Osteoblast (primary cell): ENCODE data around the gene GPR55. TPM values are rescaled to one million over a fixed set of nuclear protein-coding genes. Genes with fewer than 3 reads are reported as not detected.

Experiments used
- DNase-seq: peaks from one replicate; pipeline ENCODE4 v3.0.0; 2011; ENCODE audit warnings: low spot score, mixed read lengths; ENCODE audit not compliant: insufficient read length; ENCODE audit errors: missing footprints
- H2AFZ ChIP-seq: 2 replicates; pipeline ENCODE4 v1.6.0; 2011; ENCODE audit warnings: mild to moderate bottlenecking, low read length
- H3K27ac ChIP-seq: 2 replicates; pipeline ENCODE4 v1.5.1; 2011; ENCODE audit warnings: mild to moderate bottlenecking, low read depth, low read length, moderate library complexity
- H3K27me3 ChIP-seq: 2 replicates; pipeline ENCODE4 v1.6.0; 2012; ENCODE audit warnings: mild to moderate bottlenecking, control low read depth, inconsistent platforms, low read length, moderate library complexity; ENCODE audit not compliant: insufficient read depth
- H3K36me3 ChIP-seq: 2 replicates; pipeline ENCODE4 v1.5.1; 2011; ENCODE audit warnings: mild to moderate bottlenecking, low read length, control low read depth, moderate library complexity; ENCODE audit not compliant: insufficient read depth
- H3K4me1 ChIP-seq: 2 replicates; pipeline ENCODE4 v1.5.1; 2011; ENCODE audit warnings: mild to moderate bottlenecking, low read length, control low read depth, moderate library complexity; ENCODE audit not compliant: insufficient read depth
- H3K4me2 ChIP-seq: 2 replicates; pipeline ENCODE4 v1.6.0; 2011; ENCODE audit warnings: mild to moderate bottlenecking, low read length; ENCODE audit not compliant: insufficient read depth
- H3K4me3 ChIP-seq: fragments of 200-600 bp; sonication (generic); 3 replicates; pipeline ENCODE4 v1.5.1; 2012; ENCODE audit warnings: mild to moderate bottlenecking, low read length, inconsistent platforms; ENCODE audit not compliant: insufficient read depth
- H3K79me2 ChIP-seq: 2 replicates; pipeline ENCODE4 v1.6.0; 2012; ENCODE audit warnings: mild to moderate bottlenecking, low read length, control low read depth, inconsistent platforms; ENCODE audit not compliant: insufficient read depth
- H3K9me3 ChIP-seq: 2 replicates; pipeline ENCODE4 v1.5.1; 2011; ENCODE audit warnings: low read depth, low read length, control low read depth
- H4K20me1 ChIP-seq: 2 replicates; pipeline ENCODE4 v1.6.0; 2012; ENCODE audit warnings: mild to moderate bottlenecking, low read length, control low read depth; ENCODE audit not compliant: insufficient read depth
- total RNA-seq: library from RNA; depleted of rRNA; stranded (reverse); fragments of >200 nt; gene quantifications from 2 replicates; pipeline ENCODE4 v1.2.3, GENCODE V29; 2012
- TF ChIP-seq, protein P1 (sequence below): IDR thresholded peaks from 2 replicates; pipeline ENCODE4 v1.5.1; 2011; ENCODE audit warnings: mild to moderate bottlenecking, low read depth, low read length, moderate library complexity; ENCODE audit errors: extremely low read depth

Gene GPR55
- total RNA-seq, 1 donor, result not detected

DNA sequence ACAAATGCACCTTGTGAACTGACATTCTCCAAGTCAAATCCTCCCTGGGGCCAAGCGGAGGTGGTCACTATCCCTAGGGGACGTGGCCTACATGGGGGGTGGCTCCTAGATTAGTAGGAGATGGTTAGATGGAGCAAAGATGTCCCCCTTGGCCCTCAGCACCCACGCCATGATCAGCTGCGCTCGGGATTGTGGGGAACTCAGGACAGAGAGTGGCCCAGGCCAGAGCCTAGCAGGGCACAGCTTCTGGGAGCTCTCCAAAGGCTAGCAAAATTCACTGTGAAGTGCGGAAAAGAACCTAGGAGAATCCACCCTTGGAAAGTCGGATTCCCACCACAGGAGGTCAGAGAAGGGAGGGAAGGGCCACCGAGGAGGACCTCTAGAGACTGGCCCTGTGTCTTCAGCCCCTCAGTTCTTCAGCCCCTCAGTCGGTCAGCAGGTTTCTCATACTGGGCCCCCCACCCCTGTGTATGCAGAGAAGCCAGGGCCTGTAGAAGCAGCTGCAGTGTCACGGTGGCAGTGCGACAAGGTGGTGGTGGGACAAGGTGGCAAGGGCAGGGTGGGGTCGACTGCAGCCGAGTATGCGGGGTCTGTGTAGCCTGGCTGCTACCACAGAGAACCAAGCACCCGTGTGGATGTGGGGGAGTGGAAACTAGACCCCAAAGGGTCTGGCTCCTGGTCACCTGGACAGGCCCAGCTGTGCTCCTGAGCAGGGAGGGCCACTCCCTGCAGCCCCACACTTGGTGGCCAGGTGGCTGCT is 18.4 kb downstream of the GPR55 start:
- no peak overlapping the region for H3K4me3 ChIP-seq
- H3K36me3 ChIP-seq, result no peaks in the 10 kb centered on the region
- no peak overlapping the region for H2AFZ ChIP-seq
- no peaks in the 10 kb centered on the region for H3K9me3 ChIP-seq
- DNase-seq, result no peak
- TF ChIP-seq, protein P1, sequence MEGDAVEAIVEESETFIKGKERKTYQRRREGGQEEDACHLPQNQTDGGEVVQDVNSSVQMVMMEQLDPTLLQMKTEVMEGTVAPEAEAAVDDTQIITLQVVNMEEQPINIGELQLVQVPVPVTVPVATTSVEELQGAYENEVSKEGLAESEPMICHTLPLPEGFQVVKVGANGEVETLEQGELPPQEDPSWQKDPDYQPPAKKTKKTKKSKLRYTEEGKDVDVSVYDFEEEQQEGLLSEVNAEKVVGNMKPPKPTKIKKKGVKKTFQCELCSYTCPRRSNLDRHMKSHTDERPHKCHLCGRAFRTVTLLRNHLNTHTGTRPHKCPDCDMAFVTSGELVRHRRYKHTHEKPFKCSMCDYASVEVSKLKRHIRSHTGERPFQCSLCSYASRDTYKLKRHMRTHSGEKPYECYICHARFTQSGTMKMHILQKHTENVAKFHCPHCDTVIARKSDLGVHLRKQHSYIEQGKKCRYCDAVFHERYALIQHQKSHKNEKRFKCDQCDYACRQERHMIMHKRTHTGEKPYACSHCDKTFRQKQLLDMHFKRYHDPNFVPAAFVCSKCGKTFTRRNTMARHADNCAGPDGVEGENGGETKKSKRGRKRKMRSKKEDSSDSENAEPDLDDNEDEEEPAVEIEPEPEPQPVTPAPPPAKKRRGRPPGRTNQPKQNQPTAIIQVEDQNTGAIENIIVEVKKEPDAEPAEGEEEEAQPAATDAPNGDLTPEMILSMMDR, result no peak
- H3K27ac ChIP-seq, result no peak overlapping the region
- H3K79me2 ChIP-seq, result no peaks in the 10 kb centered on the region
- H3K27me3 ChIP-seq, result peaks cover 6% of the 10 kb centered on the region
- no peak overlapping the region for H3K4me2 ChIP-seq
- H4K20me1 ChIP-seq, result no peaks in the 10 kb centered on the region
- peaks cover 9% of the 10 kb centered on the region for H3K4me1 ChIP-seq

DNA sequence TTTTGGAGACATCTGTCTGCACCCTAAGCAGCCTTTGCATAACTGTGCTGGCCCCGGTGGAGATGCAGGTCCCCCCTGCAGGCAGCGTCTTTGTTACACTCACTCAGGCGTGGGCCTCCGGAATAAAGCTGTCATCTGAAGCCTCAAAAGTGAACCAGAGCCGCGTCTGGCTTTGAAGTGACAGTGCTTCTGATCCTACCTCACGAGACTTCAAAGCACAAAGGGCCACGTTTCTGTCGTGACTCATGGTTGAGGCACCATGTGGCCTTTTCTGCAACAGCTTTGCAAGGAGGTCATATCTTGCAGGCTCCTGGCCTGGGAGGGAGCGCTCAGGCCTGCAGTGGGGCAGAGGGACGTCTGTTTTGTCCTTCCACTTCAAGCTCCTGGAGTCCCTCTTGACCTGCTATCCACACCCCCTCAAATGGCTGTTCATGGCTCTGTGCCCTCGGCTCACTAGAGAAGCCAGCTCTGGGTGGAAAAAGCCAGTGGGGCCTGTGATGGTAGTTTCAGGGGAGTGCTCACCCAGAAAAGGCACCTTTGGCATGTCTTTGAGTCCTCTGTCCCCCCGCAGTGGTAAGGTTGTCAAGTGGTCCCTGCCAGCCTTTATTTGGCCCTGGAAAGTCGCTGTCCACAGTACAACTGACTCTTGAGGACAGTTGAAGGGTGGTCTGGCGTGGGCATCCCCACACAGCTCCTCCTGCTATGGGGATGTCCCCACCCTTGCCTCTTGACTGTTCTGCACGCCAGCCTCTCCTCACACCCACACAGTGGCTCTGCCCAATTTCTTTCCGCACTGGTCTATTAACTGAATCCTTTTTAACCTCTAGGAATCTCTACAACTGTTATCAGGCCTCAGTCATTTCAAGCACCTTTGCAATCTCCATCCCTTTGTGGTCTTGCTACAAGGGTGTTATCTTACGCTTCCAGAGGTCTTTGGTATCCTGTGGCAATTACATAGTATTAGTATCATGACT is 19.3 kb downstream of the GPR55 start:
- H3K4me1 ChIP-seq, result peaks cover 9% of the 10 kb centered on the region
- no peaks in the 10 kb centered on the region for H3K9me3 ChIP-seq
- no peak overlapping the region for H2AFZ ChIP-seq
- H3K36me3 ChIP-seq, result no peaks in the 10 kb centered on the region
- no peak overlapping the region for H3K4me2 ChIP-seq
- H4K20me1 ChIP-seq, result no peaks in the 10 kb centered on the region
- no peak overlapping the region for H3K27ac ChIP-seq
- peaks cover 2% of the 10 kb centered on the region for H3K27me3 ChIP-seq
- DNase-seq, result no peak
- TF ChIP-seq, protein P1, result no peak
- H3K79me2 ChIP-seq, result no peaks in the 10 kb centered on the region
- no peak overlapping the region for H3K4me3 ChIP-seq

DNA sequence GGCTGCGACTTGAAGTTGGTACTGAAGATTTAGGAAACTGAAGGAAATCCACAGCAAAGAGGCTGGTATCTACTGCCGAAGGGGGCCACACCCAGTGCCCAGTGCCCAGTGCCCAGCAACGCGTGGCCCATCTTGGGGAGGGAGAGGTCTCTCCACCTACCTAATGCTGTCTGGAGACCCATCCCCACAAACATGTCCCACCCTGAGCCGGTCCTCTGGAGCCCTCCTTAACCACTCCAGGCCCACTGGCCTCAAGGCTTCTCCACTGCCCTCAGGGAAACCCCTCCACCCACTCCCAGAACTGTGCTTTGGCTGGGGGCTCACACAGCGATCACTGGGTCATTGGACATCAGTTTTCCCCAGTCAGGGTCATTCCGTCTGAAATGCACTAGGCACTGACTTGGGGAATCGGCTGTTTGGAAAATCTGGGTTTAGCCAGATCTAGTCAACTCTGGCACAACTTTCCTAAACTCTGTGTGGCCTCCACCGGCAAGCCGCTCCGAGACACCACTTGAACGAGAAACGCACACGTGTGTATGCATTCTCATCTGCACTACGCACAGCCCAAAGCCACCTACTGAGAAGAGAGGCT is 20.1 kb downstream of the GPR55 start:
- no peaks in the 10 kb centered on the region for H3K79me2 ChIP-seq
- no peaks in the 10 kb centered on the region for H4K20me1 ChIP-seq
- H3K4me2 ChIP-seq, result no peak overlapping the region
- TF ChIP-seq, protein P1, result no peak
- no peak overlapping the region for H2AFZ ChIP-seq
- no peaks in the 10 kb centered on the region for H3K9me3 ChIP-seq
- no peaks in the 10 kb centered on the region for H3K36me3 ChIP-seq
- peaks cover 10% of the 10 kb centered on the region for H3K27me3 ChIP-seq
- H3K27ac ChIP-seq, result no peak overlapping the region
- H3K4me3 ChIP-seq, result no peak overlapping the region
- peaks cover 9% of the 10 kb centered on the region for H3K4me1 ChIP-seq
- DNase-seq, result no peak
